ENCODE measurements around the gene CUEDC1.

Gene CUEDC1

DNA sequence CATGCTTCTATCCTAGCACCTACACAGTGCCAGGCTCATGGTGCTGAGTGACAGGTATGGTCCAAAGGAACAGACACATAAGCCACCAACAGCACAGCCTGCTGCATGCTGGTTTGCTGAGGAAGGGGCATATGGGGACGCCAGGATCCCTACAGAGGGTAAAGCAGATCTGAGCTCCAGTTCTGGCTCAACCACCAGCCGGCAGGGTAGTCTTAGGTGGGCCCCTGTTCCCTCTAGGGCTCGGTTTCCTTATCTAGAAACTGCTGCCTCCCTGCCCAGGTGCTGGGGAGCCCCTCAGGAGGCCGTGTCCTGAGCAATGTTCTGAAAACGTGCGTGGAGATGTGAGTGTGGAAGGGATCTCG is 81.2 kb downstream of the CUEDC1 start:
- DNase-seq = no peak

DNA sequence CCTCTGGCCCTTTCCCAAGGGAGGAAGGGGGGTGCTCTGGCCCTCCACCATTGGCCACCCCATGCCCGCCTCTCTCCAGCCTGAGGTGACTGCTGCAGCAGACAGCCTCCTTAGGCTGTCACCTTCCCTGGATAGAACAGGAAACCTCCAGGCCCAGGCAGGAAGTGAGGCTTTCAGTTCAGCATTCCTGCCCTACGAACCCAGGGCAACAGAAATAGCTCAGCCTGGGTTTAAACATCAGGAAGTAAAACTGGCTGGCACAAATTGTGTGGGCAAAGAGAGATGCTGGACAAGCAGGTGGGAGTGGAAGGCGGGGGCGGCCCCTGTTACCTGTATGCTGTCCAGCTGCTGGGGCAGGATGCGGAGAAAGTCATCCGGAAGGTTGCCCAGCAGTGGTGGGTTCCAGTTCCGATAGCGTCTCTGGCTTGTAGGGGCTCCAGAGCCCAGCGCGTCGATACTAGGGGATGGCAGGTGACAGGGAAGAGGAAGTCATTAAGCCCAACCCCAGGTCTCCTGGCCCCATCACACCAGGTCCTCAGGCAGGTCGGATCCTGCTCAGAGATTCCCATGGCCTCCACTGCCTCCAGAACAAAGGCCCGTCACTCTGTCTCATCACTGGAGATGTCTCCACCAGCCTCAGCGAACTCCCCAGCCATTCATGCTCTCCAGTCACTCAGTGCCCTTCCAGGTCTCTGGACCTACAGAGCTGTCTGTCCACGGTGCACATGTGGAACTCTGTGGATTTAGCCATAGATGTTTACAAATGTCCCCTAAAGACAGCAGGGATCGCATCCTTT is 81.8 kb downstream of the CUEDC1 start:
- DNase-seq = no peak

DNA sequence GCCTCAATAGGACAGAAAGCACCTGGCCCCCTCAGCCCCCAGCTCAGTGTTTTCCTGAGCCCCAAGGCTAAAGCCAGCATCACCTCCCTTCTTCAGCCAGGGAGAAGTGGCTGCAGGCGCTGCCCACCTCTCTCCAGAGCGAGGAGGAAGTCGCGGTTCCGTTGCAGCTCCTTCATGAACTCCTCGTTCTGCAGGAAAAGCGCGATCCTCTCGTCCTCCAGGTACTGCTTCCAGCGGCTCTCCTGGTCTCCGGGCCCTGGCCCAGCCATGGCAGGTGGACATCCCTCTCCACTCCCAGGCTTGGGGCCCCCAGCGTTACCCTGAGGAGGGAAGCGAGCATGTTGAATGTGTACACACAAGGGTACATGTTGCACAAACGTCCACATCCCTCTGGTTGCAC is 82.7 kb downstream of the CUEDC1 start:
- no peak for DNase-seq

DNA sequence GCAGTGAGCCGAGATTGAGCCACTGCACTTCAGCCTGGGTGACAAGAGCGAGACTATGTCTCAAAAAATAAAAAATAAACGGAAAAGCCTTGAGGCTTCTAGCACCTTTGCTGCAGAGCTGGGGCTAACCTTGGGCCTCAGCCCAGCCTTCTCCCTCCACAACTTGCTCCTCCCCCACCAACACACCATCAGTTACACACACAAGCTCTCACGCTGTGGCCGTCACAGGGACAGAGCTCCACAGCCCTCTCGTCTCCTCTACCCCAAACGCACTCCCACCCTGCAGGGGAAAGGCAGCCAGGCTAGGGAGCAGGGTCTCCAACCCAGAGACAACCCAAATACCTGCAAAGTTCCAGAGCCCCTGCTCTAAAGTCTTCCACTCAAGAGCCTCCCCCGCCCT is 83.3 kb downstream of the CUEDC1 start:
- no peak for DNase-seq

DNA sequence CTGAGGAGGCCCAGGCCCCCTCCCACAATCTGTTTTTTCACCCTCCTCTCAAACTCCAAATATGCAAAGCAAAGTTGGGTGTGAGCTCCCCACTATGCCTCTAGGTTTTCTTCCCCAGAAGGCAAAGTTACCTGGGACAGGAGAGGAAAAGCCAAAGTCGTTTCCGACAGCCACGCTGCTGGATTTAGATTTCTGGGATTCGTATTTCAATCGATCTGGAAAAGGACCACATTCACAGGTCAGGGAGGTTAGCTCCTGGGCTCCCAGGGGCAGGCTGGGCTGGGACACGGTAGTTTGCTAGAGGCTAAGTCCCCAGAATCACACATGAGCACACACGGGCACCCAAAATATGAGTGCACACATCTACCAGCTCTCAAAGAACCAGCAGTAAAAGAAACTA is 84.1 kb downstream of the CUEDC1 start:
- DNase-seq = no peak

DNA sequence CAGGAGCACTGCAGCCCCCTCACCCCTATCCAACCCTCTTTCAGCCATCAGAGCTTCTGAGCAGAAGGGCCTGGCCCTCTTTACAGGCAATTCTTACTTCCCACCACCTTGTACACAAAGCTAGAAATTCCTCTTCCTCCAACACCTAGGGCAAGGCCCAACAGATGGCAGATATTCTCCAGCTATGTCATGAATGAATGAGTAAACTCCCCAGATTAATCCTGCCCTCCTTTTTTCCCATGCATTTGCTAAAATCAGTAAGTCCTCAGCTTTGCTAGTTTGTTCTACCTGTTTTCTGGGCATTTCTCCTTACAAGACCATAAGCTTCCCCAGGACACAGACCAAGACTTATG is 85.0 kb downstream of the CUEDC1 start:
- DNase-seq = no peak

DNA sequence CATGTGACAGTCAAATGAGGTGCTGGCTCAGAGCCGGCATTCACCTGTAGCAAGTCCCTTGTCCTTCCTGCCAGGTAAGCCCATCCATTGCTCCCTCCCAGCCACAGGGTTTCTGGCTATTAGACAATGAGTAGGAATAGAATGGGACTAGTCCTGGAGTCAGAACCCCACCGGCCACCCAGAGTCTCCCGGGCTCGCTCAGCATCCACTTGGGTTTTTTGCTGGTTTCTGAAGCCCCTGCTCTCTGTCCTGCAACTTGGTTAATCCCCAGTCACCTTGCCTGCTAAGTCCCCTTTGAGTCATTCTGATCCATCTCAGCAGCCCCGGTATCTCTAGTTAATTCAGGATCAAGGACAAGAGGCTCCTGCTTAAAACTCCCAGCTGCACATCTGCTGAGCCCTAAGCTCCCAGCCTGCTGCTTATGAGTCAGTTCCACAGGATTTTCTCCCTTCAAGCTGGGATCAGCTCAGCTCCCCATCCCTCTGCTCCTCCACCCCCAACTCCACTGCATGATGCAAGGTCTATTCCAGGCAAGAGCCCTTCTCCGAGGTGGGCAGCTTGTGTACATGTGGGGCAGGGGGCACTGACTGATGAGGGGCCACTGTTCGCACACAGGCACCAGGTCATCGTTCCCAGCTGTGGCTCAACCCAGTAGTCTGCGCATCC is 85.5 kb downstream of the CUEDC1 start:
- no peak for DNase-seq

DNA sequence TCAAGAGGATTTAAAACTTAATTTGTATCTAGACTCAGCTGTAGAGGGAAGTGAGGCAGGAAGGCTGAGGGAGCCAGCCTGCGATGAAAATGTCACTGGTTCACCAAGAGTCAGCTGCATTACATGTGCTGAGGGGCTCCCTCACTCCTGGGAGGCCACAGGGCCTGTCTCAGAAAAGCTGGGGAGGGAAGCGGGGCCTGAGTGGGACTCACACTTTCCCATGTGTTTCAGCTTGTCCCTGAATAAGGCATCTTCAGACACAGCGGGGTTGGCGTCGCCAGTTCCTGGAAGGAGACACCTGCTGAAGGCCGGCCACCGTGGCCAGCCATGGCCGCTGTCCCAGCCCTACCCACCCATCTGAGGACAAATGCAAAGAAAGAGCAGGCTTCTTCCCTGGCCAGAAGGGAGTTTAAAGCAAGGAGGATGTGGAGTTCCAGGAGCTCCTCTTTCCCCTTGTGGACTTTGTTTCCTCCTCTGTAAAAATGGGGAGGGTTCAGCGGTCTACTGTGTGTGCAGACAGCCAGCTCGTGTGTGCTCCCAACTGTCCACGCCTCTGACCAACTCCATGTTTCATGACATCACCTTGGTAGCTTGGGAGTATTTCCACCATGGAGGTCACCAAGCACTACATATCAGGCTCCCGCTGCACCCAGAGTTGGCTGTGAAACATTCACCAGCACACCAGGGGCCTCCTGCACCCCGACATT is 86.1 kb downstream of the CUEDC1 start:
- DNase-seq = no peak

DNA sequence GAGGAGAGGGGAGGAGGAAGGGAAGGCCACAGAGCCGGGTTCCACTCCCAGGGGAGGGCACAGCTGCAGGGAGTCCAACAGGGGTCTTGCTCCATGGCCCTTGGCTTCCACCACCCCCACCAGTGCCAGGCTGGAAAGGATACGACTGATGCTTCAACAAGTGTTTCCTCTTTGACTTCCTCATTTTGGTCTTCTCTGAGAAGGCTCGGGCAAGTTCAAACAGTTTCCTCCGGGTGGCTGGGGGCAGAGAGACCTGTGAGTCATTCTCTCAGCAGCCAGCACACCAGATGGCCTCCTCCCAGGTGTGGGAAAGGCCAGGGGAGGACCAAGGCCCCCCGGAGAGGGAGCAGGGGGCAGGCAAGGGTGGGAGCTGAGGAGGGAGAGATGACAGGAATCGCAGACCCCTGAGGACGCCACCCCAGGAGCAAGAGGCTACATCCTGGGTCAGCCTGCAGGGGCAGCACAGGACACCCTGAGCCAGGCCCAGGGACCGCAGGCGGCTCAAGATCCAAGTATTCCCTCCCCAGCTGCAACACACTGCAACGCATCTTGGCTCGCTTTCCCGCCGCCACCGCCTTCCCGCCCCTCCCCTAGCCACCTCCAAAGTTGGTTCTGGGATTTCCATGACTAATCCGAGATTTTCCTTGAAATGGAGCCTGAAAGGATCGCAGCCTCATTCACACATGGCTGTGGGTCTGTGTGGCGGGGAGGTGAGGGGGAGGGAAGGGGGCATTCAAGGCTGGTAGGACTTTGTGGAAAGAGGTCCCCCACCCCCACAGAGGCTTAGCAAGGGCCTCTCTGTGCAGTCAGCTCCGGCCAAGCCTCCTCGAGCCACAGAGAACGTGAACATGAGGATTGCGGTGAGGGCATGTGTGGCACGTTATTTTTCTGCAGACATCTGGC is 87.0 kb downstream of the CUEDC1 start:
- peak in 1 of 2 experiments; percentile 46 for DNase-seq

DNA sequence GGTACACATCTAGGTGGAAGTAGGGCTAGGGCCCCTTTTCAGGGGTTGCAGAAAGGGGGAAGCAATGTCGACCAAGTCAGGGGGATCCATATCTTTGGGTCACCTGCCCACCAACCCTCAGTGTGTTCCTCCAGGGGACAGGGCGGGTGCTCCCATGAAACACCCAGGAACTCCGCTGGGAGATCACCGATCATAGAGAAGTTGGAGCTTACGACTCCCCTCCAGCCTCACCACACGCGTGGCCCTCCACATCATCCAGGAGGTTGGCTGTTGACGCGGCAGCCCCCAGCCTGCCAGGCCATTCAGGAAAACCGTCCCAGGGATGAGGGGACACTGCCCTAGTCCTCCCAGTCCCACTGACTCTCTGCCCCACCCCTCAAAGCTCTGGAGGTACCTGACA is 88.1 kb downstream of the CUEDC1 start:
- DNase-seq = no peak

DNA sequence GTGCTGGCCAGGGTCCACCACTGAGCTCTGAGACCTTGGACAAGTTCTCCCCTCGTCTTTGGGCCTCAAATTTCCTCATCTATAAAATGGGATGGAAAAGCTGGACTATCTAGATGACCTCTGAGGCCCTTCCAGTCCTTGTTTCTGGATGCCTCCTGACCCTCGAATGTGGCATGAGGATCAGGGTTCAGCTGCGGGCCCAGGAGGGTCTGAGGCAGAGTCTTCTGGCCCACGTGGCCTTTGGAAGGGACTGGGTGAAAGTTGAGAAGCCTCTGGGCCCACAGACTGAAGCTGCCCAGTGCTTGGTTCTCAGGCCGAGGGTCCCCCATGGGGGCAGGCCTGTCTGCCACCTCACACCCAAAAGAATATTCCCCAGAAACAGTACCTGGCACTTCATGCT is 88.5 kb downstream of the CUEDC1 start:
- DNase-seq = no peak

DNA sequence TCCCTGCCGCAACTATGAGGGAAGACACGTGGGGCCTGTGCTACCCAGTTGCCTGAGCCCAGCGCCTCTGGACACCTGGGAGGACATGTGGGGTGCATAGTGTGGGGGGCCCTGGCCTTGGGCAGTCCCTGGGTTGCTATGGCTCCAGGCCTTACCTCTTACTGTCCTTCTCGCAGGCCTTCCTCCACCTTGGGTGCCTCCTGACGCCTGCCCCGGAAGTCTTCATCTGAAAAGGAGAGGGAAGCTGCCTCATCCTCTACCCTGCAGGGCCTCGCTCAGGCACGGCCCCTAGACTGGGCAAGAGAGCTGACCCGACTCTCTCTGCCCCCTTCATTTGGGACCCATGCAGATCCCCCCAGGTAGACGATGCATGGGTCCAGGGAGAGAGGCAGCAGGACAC is 88.9 kb downstream of the CUEDC1 start:
- DNase-seq = no peak

DNA sequence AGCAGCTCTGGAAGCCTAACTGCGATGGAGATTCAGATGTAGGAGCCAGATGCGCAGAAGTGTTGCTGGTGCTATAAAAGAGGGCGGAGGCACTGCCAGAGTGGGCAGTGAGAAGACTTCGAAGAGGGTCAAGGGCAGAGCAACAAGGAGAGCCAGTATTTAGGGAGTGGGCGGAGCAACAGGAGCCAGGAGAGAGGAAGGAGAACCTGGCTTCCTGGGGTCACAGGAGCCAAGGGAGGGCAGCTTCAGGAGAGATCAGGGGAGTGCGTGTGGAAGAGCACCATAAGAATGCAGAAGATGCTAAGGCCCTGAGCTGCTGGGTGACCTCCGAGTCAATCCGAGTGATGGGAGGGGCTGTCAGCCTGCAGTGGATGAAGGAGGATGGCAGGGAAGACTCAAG is 90.9 kb downstream of the CUEDC1 start:
- DNase-seq = no peak

DNA sequence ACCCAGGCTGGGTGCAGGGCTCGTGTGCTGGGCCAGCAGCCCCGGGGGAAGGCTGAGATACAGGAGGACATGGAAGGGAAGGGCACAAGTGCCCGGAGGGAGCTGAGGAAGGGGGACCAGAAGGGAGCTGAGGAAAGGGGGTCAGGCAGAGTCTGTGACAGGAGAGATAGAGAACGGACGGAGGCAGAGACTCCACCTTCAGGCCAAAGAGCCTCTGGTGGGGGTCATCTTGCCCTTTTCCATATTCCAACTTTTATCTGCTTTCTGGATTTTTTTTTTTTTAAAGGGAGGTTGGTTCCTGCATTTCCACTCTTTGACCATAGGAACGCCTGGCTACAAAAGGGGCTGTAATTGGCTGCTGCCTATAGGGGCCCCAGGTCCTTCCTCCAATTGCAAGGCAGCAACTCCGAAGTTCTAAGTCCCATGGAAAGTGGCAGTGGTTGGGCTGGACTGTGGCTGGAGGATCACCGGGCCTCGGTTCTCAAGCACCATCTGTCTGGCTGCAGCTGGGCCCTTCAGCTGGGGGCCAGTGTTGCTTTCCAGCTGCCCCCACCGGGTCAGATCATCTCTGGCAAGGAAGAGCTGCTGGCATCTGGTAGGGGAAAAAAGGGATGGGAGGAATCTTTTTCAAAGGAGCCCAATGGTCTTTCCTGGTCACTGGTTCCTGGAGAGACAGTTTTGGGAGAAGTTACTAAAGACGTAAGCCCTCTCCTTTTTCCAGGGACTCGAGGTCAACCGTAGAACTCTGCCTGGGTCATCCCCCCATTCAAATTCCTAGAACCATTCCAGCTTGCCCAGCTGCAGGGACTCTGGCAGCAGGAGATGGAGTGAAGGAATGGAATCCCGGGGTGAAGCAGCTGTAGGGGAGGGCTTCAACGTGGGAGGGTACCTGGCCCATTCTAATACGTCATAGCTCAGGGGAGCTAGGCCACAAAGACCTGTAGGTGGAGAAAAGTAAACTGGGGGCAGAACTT is 92.2 kb downstream of the CUEDC1 start:
- no peak for DNase-seq

DNA sequence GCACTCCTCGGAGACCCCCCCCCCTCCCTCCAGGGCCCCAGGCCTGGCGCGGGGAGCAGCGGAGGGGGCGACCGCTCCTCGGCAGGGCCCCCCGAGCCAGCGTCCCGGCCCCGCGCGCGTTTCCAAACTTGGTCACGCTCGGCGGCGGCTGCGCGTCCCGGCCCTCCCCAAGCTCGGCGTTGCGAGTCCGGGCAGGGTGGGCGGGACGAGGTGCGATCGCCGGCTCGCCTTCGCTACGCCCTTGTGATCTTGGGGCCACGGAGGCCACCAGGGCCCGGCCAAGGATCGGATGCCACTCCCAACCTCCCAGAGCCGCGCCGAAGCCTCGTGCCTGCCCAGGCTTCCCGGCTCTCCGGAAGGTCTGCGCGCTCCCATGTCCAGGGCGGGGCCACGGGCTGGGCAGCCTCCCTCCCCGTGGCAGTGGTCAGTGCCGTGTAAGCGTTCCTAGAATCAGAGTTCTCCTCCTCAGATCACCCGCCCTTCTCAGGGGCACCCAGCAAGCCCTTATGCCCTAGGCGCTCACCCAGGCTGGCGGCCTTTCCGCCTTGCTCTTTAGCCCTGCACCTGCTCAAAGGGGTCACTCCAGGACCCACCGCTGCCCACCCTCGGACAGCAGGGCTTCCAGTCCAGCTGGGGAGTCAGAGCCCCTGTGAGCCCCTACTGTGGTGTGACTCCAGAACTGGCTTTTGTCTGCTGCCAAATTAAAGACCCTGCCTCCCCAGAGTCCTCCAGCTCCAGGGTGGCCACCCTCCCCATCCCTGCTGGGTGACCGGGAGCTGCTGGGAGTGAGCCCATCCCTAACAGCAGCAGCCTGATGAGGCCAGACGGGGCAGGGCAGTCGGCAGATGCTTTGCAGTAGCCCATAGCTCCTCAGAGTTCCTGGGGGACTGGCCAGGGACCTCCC is 93.2 kb downstream of the CUEDC1 start:
- DNase-seq = no peak

DNA sequence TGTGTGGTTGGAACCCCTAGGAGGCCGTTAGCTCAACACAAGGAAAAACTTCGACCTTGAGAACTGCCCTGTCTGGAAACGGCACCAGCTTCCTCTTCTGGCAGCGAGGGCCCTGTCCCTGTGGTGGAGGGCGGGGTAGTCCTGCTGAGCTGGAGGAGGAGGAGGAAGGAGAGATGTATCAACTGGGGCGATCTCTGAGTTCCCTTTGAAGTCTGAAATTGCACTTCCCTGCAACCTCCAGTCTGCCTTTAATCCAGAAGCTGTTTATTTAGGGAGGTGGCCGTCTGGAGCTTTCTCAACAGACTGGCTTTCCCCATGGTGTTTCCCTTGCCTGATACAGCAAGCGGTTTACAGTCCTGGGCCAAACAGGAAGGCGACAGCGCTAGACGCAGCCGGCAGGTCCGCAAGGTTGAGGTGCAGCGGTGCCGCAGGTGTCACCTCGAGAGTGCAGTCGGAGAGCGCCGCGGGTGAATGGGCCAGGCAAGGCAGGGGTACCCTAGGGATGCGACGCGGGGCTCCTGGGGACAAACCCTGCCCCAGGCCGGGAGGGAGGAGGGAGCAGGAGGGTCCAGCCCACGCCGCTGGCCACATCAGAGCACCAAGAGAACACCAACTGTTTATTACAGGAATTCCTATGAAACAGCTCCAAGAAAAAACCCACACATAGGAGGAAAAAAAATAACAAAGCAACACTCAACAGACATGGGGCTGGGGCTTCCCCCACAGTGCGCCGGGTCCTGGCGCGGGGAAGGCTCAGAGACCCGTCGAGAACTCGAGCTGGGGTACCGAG is 94.0 kb downstream of the CUEDC1 start:
- no peak for DNase-seq

DNA sequence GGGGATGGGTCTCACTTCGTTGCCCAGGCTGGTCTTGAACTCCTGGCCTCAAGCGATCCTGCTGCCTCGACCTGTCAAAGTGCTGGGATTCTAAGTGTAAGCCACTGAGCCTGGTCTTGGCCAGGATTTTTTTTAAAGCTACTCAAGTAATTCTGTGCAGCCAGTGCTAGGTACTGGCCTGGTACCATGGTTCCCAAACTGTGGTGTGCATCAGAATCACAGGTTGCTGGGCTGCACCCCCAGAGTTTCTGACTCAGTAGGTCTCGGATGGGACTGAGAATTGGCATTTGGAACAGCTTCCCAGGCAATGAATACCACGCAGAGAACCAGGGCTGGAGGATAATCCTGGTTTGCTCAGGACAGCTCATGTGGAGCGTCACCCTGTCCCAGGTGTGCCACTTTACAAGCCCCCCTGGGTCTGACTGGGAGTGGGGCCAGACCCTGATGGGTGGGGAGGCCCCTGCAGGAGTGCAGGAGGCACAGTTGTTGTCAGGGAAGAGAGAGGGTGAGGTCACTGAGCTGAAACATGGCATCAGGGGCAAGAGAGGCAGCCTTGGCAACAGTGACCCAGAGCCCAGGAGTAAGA is 94.7 kb downstream of the CUEDC1 start:
- no peak for DNase-seq

DNA sequence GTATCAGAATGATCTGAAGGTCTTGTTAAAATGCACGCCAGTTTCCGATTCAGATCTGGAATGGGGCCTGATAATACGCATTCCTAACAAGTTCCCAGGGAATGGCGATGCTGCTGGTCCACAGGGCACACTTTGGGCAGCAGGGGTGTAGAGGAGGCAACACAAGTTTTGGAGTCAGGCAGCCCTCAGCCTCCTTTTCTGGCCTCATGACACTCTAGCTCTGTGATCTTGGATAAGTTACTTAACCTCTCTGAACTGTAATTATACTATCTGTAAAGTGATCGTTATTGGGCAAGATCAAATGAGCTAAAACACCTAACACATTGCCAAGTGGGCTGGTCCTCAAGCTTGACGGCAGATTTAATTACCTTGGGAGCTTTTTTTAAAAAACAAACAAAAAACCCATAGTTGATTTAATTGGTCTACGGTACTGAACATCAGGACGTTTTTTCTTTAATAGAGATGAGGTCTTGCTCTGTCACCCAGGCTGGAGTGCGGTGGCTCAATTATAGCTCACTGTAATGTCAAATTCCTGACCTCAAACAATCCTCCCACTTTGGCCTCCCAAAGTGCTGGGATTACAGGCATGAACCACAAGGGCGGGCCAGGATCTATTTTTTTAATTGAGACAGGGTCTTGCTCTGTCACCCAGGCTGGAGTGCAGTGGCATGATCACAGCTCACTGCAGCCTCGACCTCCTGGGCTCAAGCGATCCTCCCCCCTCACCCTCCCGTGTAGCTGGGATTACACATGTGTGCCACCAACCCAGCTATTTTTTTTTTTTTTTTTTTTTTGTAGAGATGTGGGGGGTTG is 95.4 kb downstream of the CUEDC1 start:
- DNase-seq = no peak

DNA sequence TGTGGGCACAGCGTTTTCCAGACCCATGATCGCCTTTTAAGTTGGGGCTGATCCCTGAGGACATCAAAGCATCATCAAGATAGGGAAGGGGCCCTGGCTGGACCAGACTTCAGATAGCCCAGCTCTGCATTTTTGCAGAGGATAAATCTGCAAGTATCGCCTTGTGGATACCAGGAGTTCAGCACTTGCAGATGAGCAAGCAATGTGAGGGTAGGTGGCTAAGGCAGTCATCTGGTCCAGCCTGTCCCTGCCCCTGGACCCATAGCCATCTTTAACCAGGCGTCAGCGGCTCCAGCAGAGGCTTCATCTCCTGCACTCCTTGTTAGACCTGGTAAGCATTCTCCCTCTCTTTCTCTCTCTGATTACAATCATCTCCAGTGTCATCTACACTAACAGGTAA is 96.4 kb downstream of the CUEDC1 start:
- DNase-seq = no peak
